ENCODE measurements around the gene ATXN10. TPM values are rescaled to one million over a fixed set of nuclear protein-coding genes. Genes with fewer than 3 reads are reported as not detected.

Gene ATXN10
- total and polyA plus RNA-seq, 2 donors (not counting 1 experiment from before 2014, with no cell fraction given): 52.3 to 95.5 TPM

DNA sequence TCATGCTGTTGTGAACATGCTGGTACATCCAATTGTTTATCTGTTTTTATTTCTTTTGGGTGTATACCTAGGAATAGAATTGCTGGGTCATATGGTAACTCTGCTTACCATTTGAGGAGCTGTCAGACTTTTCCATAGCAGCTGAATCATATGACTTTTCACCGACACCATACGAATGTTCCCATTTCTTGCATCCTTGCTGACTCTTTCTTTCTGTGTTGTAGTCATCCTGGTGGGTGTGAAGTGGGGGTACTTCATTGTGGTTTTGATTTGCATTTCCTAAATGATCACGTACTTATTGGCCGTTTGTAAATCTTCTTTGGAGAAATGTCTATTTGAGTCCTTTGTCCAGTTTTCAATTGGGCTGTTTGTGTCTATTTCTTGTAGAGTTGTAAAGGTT lies 26.5 kb downstream of the ATXN10 start:
- no peak overlapping the region for H3K27ac Mint-ChIP-seq
- no peaks in the 10 kb centered on the region for H3K27me3 Mint-ChIP-seq
- Histone ChIP-seq H2AFZ (ENCODE audit: insufficient read depth, low read depth, low read length, poor library complexity, severe bottlenecking) (no peak overlapping the region), H3K4me2 (replicated peaks; ENCODE audit: low read depth, low read length, poor library complexity, severe bottlenecking) (no peak overlapping the region), H3K79me2 (ENCODE audit: control insufficient read depth, insufficient read depth, low read length) (peaks cover 4% of the 10 kb centered on the region), H3K4me1 (ENCODE audit: control insufficient read depth in 2 of 2, insufficient read depth in 2 of 2, low read length in 2 of 2) (peaks cover 0 to 6% of the 10 kb centered on the region in 2 donors), H3K9ac (ENCODE audit: low read length) (no peak overlapping the region), H3K9me3 (ENCODE audit: control extremely low read depth in 1 of 3, control insufficient read depth in 2 of 3, insufficient read depth in 1 of 3, low read length in 2 of 3) (no peaks in the 10 kb centered on the region), H3K27me3 (replicated peaks in 1 of 4; ENCODE audit: control extremely low read depth in 1 of 4, control insufficient read depth in 3 of 4, insufficient read depth in 4 of 4, low read length in 3 of 4) (no peaks in the 10 kb centered on the region), H3K27ac (ENCODE audit: low read length in 2 of 2) (no peak overlapping the region), H3K36me3 (replicated peaks in 1 of 2; ENCODE audit: control extremely low read depth in 1 of 2, control insufficient read depth in 1 of 2, extremely low read depth in 1 of 2, insufficient read depth in 2 of 2, low read length in 1 of 2) (peaks cover 2 to 40% of the 10 kb centered on the region in 2 experiments), H3K4me3 (ENCODE audit: control extremely low read depth in 1 of 5, extremely low read depth in 1 of 5, insufficient read depth in 1 of 5, low read depth in 2 of 5, low read length in 4 of 5) (no peak overlapping the region), H4K20me1 (ENCODE audit: control insufficient read depth, insufficient read depth, low read length, poor library complexity, severe bottlenecking) (no peaks in the 10 kb centered on the region)
- no peak overlapping the region for H3K4me3 Mint-ChIP-seq
- no peaks in the 10 kb centered on the region for H3K9me3 Mint-ChIP-seq (ENCODE audit: insufficient read depth)
- TF ChIP-seq EZH2 (IDR thresholded peaks at IDR 0.05; ENCODE audit: borderline replicate concordance, insufficient read depth, low read depth, low read length, poor library complexity, severe bottlenecking) (no peak), CTCF (IDR thresholded peaks at IDR 0.05) (no peak)
- WGBS (ENCODE audit: insufficient coverage): 60% methylated on average over 2 of the region's 4 CpGs
- no peak for ATAC-seq (ENCODE audit: low read depth)
- ChIA-PET CTCF (no interaction called here), POLR2A (no interaction called here)
- intact Hi-C loops (cut with micrococcal nuclease): no loop called here
- no peak for DNase-seq
- peaks cover 9% of the 10 kb centered on the region for H3K4me1 Mint-ChIP-seq

DNA sequence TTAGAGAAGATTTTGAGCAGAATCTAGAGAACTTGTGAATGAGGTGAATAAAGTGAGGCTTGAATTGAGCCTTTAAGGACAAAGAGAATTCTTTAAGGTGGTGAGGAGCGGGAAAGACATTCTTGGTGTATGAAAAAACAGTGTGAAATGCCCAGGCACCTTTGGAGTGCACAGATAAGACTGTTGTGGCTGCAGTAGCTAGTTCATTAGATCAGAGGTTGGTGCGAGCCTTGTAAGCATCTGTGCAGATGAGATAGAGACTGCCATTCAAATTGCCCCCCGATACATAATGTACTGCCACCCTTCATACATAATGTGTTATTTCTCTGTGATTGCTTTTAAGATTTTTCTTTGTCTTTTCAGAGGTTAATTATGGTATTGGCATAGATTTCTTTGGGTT lies 31.3 kb downstream of the ATXN10 start:
- WGBS (ENCODE audit: insufficient coverage): 92% methylated on average over 1 of the region's 3 CpGs
- H3K27ac ChIP-seq (ENCODE audit: low read length in 2 of 2): no peak overlapping the region
- H2AFZ ChIP-seq (ENCODE audit: insufficient read depth, low read depth, low read length, poor library complexity, severe bottlenecking): no peak overlapping the region
- H3K4me1 ChIP-seq (ENCODE audit: control insufficient read depth in 2 of 2, insufficient read depth in 2 of 2, low read length in 2 of 2): no peaks in the 10 kb centered on the region
- H3K4me3 Mint-ChIP-seq: no peak overlapping the region
- H3K4me1 Mint-ChIP-seq: peaks cover 7% of the 10 kb centered on the region
- ChIA-PET POLR2A (no interaction called here), CTCF (no interaction called here)
- no peak overlapping the region for H3K27ac Mint-ChIP-seq
- no peak overlapping the region for H3K4me3 ChIP-seq (ENCODE audit: control extremely low read depth in 1 of 5, extremely low read depth in 1 of 5, insufficient read depth in 1 of 5, low read depth in 2 of 5, low read length in 4 of 5)
- H4K20me1 ChIP-seq (ENCODE audit: control insufficient read depth, insufficient read depth, low read length, poor library complexity, severe bottlenecking): no peaks in the 10 kb centered on the region
- no peak overlapping the region for H3K4me2 ChIP-seq (replicated peaks; ENCODE audit: low read depth, low read length, poor library complexity, severe bottlenecking)
- H3K36me3 ChIP-seq (replicated peaks in 1 of 2; ENCODE audit: control extremely low read depth in 1 of 2, control insufficient read depth in 1 of 2, extremely low read depth in 1 of 2, insufficient read depth in 2 of 2, low read length in 1 of 2): peaks cover 0 to 52% of the 10 kb centered on the region in 2 experiments
- ATAC-seq (ENCODE audit: low read depth) (no peak), DNase-seq (no peak)
- H3K27me3 Mint-ChIP-seq: no peaks in the 10 kb centered on the region
- H3K9me3 Mint-ChIP-seq (ENCODE audit: insufficient read depth): no peaks in the 10 kb centered on the region
- no peaks in the 10 kb centered on the region for H3K27me3 ChIP-seq (replicated peaks in 1 of 4; ENCODE audit: control extremely low read depth in 1 of 4, control insufficient read depth in 3 of 4, insufficient read depth in 4 of 4, low read length in 3 of 4)
- H3K79me2 ChIP-seq (ENCODE audit: control insufficient read depth, insufficient read depth, low read length): peaks cover 6% of the 10 kb centered on the region
- no peaks in the 10 kb centered on the region for H3K9me3 ChIP-seq (ENCODE audit: control extremely low read depth in 1 of 3, control insufficient read depth in 2 of 3, insufficient read depth in 1 of 3, low read length in 2 of 3)
- TF ChIP-seq CTCF (IDR thresholded peaks at IDR 0.05) (no peak), EZH2 (IDR thresholded peaks at IDR 0.05; ENCODE audit: borderline replicate concordance, insufficient read depth, low read depth, low read length, poor library complexity, severe bottlenecking) (no peak)
- no peak overlapping the region for H3K9ac ChIP-seq (ENCODE audit: low read length)
- intact Hi-C loops (cut with micrococcal nuclease): no loop called here
